Esophagus (tissue), 2 donors: Measurements from ENCODE around the gene RANBP6. TPM values are rescaled to one million over a fixed set of nuclear protein-coding genes. Genes with fewer than 3 reads are reported as not detected.
A peak's percentile ranks its signal among the peaks of the same experiment; 100 is the strongest.
"Not testable (repeated sequence)": the region's sequence is repeated elsewhere in the genome, so short reads cannot be mapped to it uniquely, and the experiment has no call there.

Experiments
- H3K27ac ChIP-seq, 2 donors: one replicate each; pipeline ENCODE4 v1.5.1; 2013; ENCODE audit warnings: low read depth in 2 of 2, mild to moderate bottlenecking in 2 of 2, inconsistent platforms in 1 of 2, low read length in 1 of 2, moderate library complexity in 1 of 2
- H3K27me3 ChIP-seq, 2 donors: one replicate each; pipeline ENCODE4 v1.6.1; 2013; ENCODE audit warnings: low read length in 2 of 2, control low read depth in 1 of 2, mild to moderate bottlenecking in 1 of 2; ENCODE audit not compliant: insufficient read depth in 2 of 2, control insufficient read depth in 1 of 2
- H3K36me3 ChIP-seq, 2 donors: one replicate each; pipeline ENCODE4 v1.6.1; 2013; ENCODE audit warnings: low read length in 1 of 2; ENCODE audit not compliant: control insufficient read depth in 2 of 2, insufficient read depth in 2 of 2
- H3K4me1 ChIP-seq, 2 donors: one replicate each; pipeline ENCODE4 v1.6.1; 2013; ENCODE audit warnings: low read length in 1 of 2; ENCODE audit not compliant: control insufficient read depth in 2 of 2, insufficient read depth in 2 of 2
- H3K4me3 ChIP-seq, 2 donors: one replicate each; pipeline ENCODE4 v1.5.1; 2013; ENCODE audit warnings: low read length in 2 of 2, mild to moderate bottlenecking in 2 of 2, low read depth in 1 of 2, moderate library complexity in 1 of 2
- H3K9me3 ChIP-seq, 2 donors: one replicate each; pipeline ENCODE4 v1.6.1; 2013; ENCODE audit warnings: mild to moderate bottlenecking in 2 of 2, low read depth in 1 of 2, low read length in 1 of 2, moderate library complexity in 1 of 2; ENCODE audit not compliant: control insufficient read depth in 2 of 2, insufficient read depth in 1 of 2
- WGBS, 2 donors: extraction: QIAGEN DNeasy Blood & Tissue Kit; methylation state at CpG; one replicate each; pipeline ENCODE4 v1.1.7; 2013; 5-methylcytosine and 5-hydroxymethylcytosine counted together
- polyA plus RNA-seq, 2 donors: library from polyadenylated mRNA; stranded (reverse); fragments of 200-250 nt; gene quantifications; one replicate each; pipeline ENCODE4 v1.2.3, GENCODE V29; 2013
- donor health status: healthy with polysubstance abuse.
- donor health status: Bipolar disorder and iron deficiency.

Gene RANBP6
- polyA plus RNA-seq, 2 donors: 4.2 to 5.2 TPM

DNA sequence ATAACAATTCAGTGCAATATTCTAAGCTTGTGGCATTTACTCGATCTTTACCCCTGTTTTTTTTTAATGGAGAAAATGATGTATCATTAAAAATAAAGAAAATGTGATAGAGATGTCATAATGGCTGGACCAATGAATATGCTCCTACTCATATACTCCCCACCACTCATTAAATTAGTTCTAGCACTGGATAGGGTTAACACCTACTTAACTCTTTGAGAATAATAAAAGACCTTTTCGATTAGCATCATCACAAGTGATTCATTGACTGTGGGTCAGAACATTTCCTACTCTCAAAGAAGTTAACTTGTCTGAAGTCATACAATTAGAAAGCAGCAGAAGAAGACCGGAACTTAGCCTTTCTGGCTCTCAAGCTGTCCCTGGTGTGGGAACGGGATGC, 31.6 kb upstream of the RANBP6 start:
- no peaks in the 10 kb centered on the region for H3K9me3 ChIP-seq
- H3K27ac ChIP-seq: no peak overlapping the region
- H3K27me3 ChIP-seq: no peaks in the 10 kb centered on the region
- H3K36me3 ChIP-seq: no peaks in the 10 kb centered on the region
- H3K4me3 ChIP-seq: no peak overlapping the region
- 79 to 88% methylated on average over 4 of the region's 4 CpGs for WGBS, 2 donors
- H3K4me1 ChIP-seq: no peaks in the 10 kb centered on the region

DNA sequence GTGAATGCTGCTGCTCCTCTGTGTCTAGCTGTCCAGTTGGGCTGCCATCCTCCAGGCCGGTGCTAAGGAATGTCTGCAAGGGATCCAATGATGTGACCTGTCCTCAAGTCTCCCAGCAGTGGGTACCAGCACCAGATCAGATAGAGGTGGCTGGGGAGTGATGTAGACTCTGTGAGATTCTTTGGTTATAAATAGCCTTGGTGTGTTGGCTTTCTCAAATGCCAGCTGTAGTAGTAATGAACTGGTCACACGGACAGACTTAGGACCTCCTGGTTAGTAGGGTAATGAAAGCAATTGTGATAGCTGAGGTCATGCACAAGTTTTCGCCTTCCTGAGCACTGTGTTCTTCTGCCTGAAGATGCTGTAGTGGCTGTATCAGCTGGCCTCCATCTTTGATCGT, 29.9 kb upstream of the RANBP6 start:
- Histone ChIP-seq H3K9me3 (no peaks in the 10 kb centered on the region), H3K4me1 (no peaks in the 10 kb centered on the region), H3K27me3 (no peaks in the 10 kb centered on the region), H3K4me3 (no peak overlapping the region), H3K27ac (no peak overlapping the region), H3K36me3 (no peaks in the 10 kb centered on the region)
- WGBS, 2 donors: 81 to 90% methylated on average over 4 of the region's 4 CpGs

DNA sequence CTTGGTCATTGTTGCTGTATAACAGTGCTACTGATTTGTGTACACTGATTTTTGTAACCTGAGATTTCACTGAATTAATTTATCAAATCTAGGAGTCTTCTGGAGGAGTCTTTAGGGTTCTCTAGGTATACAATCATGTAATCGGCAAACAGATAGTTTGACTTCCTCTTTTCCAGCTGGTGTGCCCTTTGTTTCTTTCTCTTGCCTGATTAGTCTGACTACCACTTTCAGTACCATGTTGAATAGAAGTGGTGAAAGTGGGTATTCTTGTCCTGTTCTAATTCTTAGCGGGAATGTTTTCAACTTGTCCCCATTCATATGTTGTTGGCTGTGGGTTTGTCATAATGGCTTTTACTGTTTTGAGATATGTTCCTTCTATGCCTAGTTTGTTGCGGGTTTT, 24.7 kb upstream of the RANBP6 start:
- WGBS, 2 donors: 90 to 92% methylated on average over 3 of the region's 3 CpGs
- no peaks in the 10 kb centered on the region for H3K9me3 ChIP-seq
- no peak overlapping the region for H3K27ac ChIP-seq
- no peaks in the 10 kb centered on the region for H3K36me3 ChIP-seq
- H3K27me3 ChIP-seq: no peaks in the 10 kb centered on the region
- no peaks in the 10 kb centered on the region for H3K4me1 ChIP-seq
- no peak overlapping the region for H3K4me3 ChIP-seq

DNA sequence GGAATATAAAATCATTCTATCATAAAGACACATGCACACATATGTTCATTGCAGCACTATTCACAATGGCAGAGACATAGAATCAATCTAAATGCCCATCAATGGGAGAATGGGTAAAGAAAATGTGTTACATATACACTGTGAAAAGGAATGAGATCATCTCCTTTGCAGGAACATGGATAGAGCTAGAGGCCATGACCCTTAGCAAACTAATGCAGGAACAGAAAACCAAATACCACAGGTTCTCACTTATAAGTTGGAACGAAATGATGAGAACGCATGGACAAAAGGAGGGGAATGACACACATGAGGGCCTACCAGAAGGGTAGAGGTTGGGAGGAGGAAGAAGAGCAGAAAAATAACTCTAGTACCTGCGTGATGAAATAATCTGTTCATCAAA, 21.0 kb upstream of the RANBP6 start:
- no peak overlapping the region for H3K27ac ChIP-seq
- whole genome bisulfite sequencing, 2 donors: 84 to 91% methylated on average over 3 of the region's 3 CpGs
- H3K4me3 ChIP-seq: no peak overlapping the region
- H3K27me3 ChIP-seq: no peaks in the 10 kb centered on the region
- H3K9me3 ChIP-seq: no peaks in the 10 kb centered on the region
- H3K4me1 ChIP-seq: peaks cover 0 to 4% of the 10 kb centered on the region in 2 donors
- no peaks in the 10 kb centered on the region for H3K36me3 ChIP-seq

DNA sequence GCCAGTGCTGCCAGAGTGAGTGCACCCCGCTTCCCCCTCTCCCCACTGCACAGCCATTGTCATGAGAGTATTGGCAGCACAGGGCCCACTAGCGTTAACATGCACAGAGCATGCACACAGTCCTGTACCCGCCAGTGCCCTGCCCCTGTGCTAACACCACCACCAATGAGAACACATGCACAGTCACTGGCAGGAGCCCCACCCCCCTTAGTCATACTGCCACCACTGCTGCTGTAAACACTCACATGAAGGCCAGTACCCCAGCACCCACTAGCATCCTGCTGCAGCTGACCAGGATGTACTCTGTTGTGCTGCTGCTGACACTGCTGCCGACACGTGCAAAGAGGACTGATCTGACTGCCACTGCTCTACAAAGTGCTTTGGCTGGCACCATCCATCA, 19.5 kb upstream of the RANBP6 start:
- Histone ChIP-seq H3K4me3 (no peak overlapping the region), H3K4me1 (peaks cover 0 to 4% of the 10 kb centered on the region in 2 donors)
- 68 to 70% methylated on average over 5 of the region's 5 CpGs for WGBS, 2 donors

DNA sequence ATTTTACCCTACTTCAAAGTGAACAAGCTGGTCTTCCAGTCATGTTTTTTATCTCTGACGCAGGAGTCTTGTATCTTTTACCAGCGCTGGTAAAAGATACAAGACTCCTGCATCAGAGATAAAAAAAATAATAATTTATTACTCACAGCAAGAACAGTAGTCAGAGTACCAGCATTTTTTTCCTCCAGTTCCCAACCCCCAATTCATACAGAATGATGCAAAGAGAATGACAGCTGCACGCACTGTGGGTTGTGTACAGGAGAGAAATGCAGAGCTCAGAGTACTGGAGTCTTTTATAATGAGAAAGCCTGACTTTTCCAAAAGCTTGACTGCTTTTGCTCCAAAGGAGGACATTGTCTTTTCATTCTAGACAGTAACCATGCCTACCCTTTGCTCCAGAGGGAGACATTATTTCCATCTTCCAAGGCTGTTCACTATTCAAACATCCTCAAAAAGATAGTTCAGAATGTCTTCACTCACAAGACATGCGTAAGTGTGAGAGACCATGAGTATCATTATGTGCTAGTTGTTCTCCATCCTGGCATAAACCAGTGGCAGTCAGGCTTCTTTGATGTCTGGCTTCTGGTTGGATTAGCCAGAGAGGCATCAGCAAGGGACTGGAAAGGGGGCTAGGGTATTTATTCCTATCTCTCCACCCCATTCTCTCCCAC, 14.3 kb upstream of the RANBP6 start:
- Histone ChIP-seq H3K27ac (no peak overlapping the region), H3K27me3 (no peaks in the 10 kb centered on the region), H3K36me3 (no peaks in the 10 kb centered on the region), H3K4me1 (peaks cover 0 to under 1% of the 10 kb centered on the region in 2 donors), H3K9me3 (no peaks in the 10 kb centered on the region), H3K4me3 (no peak overlapping the region)
- WGBS, 2 donors: 58 to 78% methylated on average over 4 of the region's 4 CpGs

More for the DNA sequence above, 19.5 kb upstream of the RANBP6 start:
- H3K9me3 ChIP-seq: no peaks in the 10 kb centered on the region
- no peak overlapping the region for H3K27ac ChIP-seq
- no peaks in the 10 kb centered on the region for H3K36me3 ChIP-seq
- H3K27me3 ChIP-seq: no peaks in the 10 kb centered on the region

DNA sequence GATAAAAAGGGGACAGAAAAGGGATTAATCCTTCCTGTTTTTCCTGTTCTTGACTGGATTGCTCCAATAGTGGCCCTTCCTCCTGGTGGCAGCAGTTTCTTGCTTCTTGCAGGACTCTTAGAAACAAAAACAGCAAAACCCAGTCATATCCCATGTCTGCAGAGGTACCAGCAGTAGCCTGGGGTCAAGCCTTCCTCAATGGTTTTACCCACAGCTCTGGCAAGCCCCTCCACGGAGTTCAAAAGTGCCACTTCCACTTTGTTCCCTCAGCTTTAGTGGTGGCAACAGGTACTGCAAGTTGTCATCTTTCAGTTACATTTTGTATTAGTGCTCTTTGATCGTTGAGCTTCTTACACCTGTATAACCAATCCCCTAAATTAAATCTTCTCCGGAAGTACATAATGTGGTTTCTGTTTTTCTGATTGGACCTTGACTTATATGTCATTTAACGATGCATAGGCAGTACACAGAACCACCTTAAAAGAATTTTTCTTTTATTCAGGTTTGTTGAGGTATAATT, 8.7 kb upstream of the RANBP6 start:
- 31 to 37% methylated on average over 4 of the region's 4 CpGs for WGBS, 2 donors
- Histone ChIP-seq H3K4me3 (no peak overlapping the region), H3K27me3 (no peaks in the 10 kb centered on the region), H3K36me3 (no peaks in the 10 kb centered on the region), H3K4me1 (no peaks in the 10 kb centered on the region), H3K27ac (peak overlapping the region in 1 of 2 donors; percentile 26), H3K9me3 (no peaks in the 10 kb centered on the region)

DNA sequence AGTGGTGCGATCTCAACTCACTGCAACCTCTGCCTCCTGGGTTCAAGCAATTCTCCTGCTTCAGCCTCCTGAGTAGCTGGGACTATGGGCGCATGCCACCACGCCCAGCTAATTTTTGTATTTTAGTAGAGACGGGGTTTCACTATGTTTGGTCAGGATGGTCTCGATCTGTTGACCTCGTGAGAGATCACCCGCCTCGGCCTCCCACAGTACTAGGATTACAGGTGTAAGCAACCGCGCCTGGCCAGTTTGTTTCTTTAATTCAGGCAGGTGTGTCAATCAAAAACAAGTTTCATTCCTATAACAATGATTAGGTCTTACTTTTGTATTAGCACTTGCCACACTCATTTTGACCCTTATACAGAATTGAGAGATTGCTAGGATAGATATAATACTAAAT, 1.6 kb upstream of the RANBP6 start:
- not testable (repeated sequence) for H3K9me3 ChIP-seq, H3K4me1 ChIP-seq, H3K36me3 ChIP-seq, H3K27ac ChIP-seq, H3K27me3 ChIP-seq, H3K4me3 ChIP-seq
- 95 to 96% methylated on average over 10 of the region's 10 CpGs for WGBS, 2 donors

DNA sequence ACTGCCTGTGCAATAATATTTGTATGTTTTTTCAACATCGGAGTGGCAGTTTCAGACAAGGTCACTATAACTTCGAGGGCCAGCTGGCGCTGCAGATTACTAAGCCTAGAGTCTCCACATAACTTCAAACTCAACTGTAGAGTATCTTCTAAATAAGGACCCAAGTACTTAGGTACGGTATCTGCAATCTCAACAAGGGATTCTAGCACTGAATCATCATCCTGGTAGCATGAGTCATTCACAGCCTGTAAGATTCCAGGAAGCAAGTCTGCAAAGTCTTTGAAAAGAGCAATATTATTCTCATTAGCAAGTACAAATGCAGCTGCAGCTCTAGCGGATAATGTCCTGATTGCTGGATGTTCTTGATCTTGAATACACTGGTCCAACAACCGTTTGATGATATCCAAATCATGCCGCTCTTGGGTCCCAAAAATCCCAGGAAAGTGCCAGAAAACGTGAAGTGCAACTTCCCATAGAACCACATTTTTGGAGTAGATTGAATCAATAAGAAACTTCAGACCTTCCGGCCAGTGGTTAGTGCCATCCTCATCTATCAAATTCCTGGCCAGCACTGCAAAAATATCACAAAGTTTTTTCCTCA, 654 bp downstream of the RANBP6 start:
- WGBS, 2 donors: 26 to 30% methylated on average over 9 of the region's 9 CpGs

More for the DNA sequence above, 654 bp downstream of the RANBP6 start:
- Histone ChIP-seq H3K27me3 (no peaks in the 10 kb centered on the region), H3K4me3 (peak overlapping the region; percentile 65 to 84), H3K27ac (peak overlapping the region; percentile 83 to 95), H3K9me3 (no peaks in the 10 kb centered on the region), H3K36me3 (no peaks in the 10 kb centered on the region), H3K4me1 (peaks cover 0 to 2% of the 10 kb centered on the region in 2 donors)
